NOMO-1 treated with DMSO at 0.1 percent for 48 hours (cell line): ENCODE measurements around the gene PDXK.
A peak's percentile ranks its signal among the peaks of the same experiment; 100 is the strongest.

Experiments
- DNase-seq: peaks from one replicate; lab custom pipeline; 2025; ENCODE audit not compliant: unreplicated experiment; lab: John Stamatoyannopoulos, UW

Gene PDXK

DNA sequence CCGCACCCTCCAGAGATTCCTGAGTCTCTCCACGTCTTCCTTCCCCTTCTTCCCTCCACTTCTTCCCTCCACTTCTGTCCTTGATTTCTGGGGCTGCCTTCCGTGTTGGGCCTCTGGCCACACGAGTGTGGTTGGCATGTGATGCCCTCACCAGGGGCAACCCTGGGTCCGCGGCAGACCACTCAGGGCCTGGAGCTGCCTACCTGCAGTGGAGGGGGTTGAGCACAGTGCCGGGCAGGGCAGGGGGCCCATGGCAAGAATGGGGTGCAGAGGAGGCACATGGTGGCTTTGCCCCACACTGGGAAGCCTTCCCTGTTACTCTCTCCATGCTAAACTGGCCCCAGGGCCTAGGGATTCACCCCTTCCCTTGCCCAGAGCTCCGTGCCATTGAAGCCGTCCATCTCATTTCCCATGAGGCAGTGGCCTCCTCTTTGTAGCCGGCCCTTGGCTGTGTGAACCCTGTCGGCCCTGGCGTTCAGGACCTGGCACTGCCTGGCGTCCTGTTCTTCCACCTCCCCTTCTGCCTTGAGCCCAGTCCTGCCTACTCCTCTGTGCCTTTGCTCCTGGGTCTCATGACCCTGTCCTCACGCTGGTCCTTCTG lies 83.9 kb downstream of the PDXK start:
- no peak for DNase-seq

DNA sequence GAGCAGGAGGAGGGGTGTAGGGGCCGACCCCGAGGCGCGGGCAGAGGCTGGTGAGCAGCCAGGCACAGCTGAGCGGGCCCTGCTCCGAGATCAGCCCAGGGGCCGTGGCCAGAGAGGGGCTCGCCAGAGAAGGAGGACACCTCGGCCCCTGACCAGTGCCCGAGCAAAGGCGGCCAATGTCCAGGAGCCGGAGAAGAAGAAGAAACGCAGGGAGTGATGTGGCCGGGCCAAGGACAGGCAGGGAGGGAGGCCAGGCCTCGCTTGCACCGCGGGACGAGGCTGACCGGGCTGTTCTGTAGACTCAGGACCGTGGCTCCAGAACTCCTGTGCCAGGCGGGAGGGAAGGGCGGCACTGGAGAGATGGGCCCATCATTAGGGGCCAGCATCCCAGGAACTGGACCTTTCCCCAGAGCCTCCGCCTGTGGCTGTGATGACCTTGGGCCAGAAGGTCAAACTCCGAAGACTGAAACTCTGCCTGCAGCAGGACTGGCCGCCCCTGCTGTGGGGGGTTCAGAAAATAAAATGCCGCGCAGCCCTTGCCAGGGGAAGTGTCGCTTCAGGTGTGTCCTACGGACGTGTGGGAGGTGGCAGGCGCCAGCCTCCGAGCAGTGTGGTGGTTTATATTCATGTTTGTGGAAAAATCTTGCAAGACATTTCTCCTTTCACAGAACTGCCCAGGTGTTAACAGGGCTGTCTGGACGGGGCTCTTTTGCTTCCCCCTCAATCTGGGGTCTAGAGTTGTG lies 84.8 kb downstream of the PDXK start:
- no peak for DNase-seq

DNA sequence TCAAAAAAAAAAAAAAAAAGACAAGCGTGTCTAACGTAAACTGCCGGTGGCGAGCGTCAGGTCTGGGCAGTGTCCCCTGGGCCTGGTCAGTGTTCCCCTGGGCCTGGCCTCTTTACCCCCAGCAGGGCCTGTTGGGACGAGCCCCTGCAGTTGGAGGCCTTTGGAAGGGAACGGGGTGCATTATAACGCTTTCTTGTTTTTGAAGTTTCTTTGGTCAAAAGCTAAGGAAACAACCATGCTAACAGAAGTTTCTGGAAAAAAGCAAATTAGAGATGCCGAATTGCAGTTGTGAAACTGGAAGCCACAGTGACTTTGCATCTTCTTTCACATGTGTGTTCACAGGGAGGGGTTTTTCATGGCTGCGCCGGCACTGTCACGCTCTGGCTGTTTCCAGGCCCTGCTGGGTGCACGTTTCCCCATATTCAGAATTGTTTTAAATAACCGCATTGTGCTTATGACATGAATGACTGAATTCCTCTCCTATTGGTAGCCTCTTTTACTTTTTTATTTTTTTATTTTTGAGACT lies 86.4 kb downstream of the PDXK start:
- DNase-seq: peak; percentile 92

DNA sequence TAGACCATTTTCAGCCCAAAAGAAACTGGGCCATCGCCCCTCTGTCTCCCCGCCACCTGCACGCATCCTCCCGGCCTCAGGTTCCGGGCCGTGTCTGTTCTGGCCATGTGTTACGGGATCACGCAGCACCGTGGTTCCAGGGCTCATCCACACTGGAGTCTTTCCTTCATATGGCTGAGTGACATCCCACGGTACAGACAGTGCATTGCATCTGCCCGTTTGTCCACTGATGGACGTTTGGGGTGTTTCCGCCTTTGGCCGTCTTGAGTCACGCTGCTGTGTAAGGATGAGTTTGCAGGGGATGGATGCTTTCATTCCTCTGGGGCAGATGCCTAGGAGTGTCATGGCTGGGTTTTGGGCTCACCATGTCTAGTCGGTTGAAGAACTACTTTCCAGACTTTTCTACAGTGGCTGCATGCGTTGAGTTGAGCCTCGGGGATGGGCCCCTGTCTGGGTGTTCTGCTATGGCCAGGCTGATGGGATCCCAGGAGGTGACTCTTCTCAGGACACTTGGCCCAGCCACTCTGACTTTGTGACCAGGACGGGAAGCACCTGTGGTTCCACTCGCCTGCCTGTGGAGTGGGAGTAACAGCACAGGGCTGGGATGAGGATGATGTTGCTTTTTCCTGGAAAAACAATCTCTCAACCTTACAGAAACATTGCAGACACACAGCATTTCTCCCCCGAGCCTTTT lies 87.2 kb downstream of the PDXK start:
- DNase-seq: no peak

DNA sequence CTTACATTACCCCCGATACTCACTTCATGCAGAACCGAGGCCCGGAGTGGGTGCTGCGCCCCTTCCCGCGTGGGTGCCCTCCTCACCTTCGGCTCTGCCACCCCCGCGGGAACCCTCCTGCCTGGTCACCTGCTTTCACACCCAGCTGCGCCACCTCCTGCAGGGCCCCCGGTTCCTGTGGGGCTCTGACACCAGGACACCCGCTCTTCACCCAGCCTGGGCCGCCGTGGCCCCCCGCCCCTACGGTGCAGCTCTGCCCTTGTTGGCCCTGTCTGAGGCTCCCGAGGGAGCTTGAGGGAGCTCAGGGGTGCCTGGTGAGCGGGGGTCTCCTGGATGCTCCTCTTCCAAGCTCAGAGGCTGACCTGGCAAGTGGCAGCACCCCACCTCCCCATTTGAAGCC lies 89.4 kb downstream of the PDXK start:
- DNase-seq: no peak

DNA sequence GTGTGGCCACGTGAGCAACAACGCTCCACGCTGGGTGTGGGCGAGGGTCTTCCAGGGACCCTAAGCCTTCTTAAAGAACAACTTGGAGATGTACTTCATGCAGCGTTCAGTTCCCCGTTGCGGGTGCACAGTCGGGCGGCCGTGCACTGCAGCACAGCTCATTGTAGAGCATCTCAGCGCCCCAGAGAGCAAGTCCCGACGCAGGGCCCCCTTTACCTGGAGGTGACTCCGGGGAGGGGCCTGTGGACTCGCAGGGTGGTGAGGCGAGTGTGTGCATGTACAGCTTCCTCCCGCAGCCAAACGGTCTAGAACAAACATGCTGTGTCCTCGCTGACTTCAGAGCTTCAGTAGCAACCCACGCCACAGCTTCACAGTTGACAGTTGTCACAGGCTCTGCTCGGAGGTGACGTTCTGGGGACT lies 89.9 kb downstream of the PDXK start:
- no peak for DNase-seq

DNA sequence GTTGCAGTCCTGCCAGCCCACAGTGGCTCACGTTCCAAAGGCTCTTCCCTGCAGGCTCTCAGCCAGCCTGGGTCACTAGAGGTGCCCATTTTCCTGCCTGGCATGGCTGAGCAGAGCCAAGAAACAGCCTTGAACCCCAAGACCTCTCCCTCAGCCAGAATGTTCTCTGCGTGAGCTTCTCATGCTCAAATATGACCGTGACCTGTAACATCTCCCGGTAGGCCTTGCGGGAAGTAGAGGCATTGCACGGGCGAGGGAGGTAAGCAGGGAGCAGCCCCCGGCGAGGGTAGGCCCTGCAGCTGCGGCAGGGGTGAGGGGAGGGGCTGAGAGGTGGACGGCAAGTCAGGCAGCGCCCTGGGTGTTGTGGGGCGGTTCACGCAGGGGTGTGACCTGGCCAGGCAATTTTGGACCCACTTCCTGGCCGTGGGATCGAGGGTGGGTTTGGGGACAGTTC lies 90.4 kb downstream of the PDXK start:
- no peak for DNase-seq

DNA sequence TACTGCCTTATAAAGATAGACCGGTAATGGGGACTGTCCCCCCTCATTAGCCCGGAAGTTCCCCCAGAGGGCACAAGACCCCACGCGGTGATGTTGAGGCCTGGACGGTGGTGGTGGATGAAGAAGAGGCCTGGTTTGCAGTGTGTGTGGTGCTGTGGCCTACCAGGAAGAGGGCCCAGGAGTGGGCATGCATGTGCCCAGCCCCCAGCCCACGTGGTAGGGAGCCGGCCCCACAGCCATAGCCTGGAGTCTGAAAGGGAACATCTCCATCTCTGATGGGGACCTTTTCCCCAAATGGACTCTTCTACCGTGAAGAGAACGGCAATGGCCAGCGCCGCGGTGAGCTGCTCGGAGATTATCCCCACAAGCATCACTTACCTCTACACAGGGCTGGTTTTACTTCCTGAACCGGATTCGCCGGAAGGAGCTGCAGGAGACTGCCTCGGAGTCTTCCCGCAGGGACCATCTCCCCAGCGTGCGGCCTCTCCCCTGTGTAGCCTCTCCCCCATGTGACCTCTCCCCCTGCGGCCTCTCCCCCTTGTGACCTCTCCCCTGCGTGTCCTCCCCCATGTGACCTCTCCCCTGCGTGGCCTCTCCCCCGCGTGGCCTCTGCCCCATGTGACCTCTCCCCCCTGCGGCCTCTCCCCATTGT lies 91.0 kb downstream of the PDXK start:
- no peak for DNase-seq

DNA sequence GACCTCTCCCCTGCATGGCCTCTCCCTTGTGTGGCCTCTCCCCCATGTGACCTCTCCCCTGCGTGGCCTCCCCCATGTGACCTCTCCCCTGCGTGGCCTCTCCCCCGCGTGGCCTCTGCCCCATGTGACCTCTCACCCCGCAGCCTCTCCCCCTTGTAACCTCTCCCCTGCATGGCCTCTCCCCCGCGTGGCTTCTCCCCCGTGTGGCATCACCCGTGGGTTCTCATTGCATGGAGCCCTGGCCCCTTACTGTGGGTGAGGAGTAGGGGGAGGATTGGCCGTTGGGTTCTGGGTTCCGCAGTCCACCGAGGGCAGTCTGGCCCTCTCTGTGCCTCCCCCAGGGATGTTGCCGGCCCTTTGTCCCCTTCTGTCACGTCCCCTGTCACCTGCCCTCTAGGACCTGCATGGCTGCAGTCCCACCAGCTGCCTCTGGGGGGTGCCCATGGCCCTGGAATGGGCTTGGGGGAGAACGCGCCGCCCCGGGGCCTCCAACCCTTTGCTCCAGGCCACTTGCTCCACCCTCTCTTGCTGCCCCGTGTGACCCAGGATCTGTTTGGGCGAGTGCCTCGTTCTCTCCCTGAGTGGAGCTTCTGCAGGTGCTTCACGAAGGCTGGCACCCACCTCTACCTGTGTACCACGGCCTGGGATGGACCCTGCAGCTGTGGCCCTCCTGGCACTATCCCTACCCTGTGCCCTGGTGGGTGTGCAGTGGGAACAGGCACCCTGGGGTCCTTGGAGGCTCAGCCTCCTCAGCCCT lies 91.8 kb downstream of the PDXK start:
- peak; percentile 88 for DNase-seq

DNA sequence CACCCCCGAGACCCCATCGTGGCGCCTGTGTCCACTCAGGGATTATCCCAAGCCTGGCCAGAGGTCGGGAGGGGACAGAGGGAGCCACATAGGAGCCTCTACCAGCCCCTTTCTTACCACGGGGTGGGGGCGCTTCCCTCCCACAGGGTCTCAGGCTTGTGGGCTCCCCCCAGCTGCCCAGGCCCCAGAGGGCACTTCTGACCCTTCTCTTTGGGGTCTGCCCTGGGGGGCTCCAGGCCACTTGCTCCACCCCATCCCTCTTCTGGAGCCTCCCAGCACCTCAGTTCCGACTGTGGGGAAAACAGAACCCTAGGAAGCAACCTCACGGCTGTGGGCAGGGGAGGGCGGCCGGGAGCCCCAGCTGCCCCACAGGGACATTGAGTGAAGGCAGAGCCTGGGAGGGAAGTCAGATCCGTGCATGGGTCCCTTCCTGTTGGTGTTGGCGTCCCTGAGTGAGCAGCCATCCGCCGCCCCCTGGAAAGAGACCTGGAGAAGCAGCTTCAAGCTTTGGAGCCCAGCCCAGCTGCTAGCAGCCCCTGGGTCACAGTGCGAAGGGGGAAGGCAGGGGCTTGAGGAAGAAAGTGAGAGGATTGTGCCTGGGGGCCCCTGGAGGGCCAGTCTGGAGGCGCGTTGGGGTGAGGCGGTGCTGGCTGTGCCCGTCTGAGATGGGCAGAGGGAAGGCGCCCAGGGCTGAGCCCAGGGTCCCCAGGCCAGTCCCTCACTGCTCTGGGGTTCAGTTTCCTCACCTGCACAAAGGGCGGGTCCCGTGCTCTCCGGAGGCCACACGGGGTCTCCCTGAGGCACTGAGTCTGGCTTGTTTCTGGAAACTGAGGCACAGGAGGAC lies 92.6 kb downstream of the PDXK start:
- no peak for DNase-seq
